ENCODE results near the gene MYO1G.

DNA sequence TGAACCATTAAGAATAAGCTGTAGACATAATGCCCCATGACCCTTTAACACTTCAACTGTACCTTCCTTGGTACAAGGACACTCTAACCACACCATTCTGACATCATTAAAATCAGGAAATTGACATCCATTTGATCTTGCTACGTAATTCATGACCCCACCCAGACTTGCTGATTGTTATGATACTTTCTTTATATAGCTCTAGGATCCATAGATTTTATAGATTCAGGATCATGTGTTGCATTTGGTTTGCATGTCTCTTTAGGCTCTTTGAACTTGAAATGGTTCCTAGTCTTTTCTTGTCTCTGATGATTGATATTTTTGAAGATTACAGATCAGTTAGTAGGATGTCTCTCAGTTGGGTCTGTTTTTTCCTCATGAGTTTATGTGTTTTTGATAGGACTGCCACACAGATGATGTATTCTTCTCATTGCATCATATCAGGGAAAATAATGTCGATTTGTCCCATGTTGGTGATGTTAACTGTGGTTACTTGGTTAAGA, 34.7 kb upstream of the MYO1G start:
- TF ChIP-seq, protein P1, sequence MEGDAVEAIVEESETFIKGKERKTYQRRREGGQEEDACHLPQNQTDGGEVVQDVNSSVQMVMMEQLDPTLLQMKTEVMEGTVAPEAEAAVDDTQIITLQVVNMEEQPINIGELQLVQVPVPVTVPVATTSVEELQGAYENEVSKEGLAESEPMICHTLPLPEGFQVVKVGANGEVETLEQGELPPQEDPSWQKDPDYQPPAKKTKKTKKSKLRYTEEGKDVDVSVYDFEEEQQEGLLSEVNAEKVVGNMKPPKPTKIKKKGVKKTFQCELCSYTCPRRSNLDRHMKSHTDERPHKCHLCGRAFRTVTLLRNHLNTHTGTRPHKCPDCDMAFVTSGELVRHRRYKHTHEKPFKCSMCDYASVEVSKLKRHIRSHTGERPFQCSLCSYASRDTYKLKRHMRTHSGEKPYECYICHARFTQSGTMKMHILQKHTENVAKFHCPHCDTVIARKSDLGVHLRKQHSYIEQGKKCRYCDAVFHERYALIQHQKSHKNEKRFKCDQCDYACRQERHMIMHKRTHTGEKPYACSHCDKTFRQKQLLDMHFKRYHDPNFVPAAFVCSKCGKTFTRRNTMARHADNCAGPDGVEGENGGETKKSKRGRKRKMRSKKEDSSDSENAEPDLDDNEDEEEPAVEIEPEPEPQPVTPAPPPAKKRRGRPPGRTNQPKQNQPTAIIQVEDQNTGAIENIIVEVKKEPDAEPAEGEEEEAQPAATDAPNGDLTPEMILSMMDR (conservative IDR thresholded peaks at IDR 0.05; ENCODE audit: low read length), result no peak
- TF ChIP-seq EZH2phosphoT487 (IDR thresholded peaks at IDR 0.05; ENCODE audit: borderline replicate concordance), result no peak

All from Loucy (cell line).